ENCODE results near the gene PLA1A. TPM values are rescaled to one million over a fixed set of nuclear protein-coding genes. Genes with fewer than 3 reads are reported as not detected.

The PLA1A gene
- total and polyA plus RNA-seq, 2 donors (not counting 1 experiment from before 2014, with no cell fraction given), result 0.27 to 0.28 TPM

- peaks cover 41 to 74% of the 10 kb centered on the region in 2 donors for H3K4me1 ChIP-seq (ENCODE audit: control insufficient read depth in 2 of 2, insufficient read depth in 2 of 2, low read length in 2 of 2)
- CTCF ChIA-PET, result interaction anchor here (0.8 to 1.9 kb wide), 6 partner anchors 18 to 126 kb away, joined by 3 to 5 read pairs (median 4); partner anchors contain the start of gene TIMMDC1
- peak overlapping the region; percentile 26 to 59 for H3K27ac ChIP-seq (ENCODE audit: low read length in 2 of 2)
- no peaks in the 10 kb centered on the region for H3K27me3 ChIP-seq (replicated peaks in 1 of 4; ENCODE audit: control extremely low read depth in 1 of 4, control insufficient read depth in 3 of 4, insufficient read depth in 4 of 4, low read length in 3 of 4)
- Mint-ChIP-seq H3K27ac (peak overlapping the region; percentile 76), H3K27me3 (no peaks in the 10 kb centered on the region), H3K4me3 (peak overlapping the region; percentile 72), H3K9me3 (ENCODE audit: insufficient read depth) (no peaks in the 10 kb centered on the region), H3K4me1 (peaks cover 90% of the 10 kb centered on the region)
- no peaks in the 10 kb centered on the region for H4K20me1 ChIP-seq (ENCODE audit: control insufficient read depth, insufficient read depth, low read length, poor library complexity, severe bottlenecking)
- intact Hi-C loops (cut with micrococcal nuclease), result loop anchor here (5.0 to 10.0 kb wide), 2 partner anchors 42 to 539 kb away; partner anchors contain the start of genes GSK3B and PLA1A
- POLR2A ChIA-PET, result no interaction called here
- no peaks in the 10 kb centered on the region for H3K9me3 ChIP-seq (ENCODE audit: control extremely low read depth in 1 of 3, control insufficient read depth in 2 of 3, insufficient read depth in 1 of 3, low read length in 2 of 3)
- 17% methylated on average over 4 of the region's 4 CpGs for WGBS (ENCODE audit: insufficient coverage)
- peak; percentile 65 for DNase-seq
- H3K9ac ChIP-seq (ENCODE audit: low read length), result peak overlapping the region; percentile 12
- H3K4me3 ChIP-seq (ENCODE audit: control extremely low read depth in 1 of 5, extremely low read depth in 1 of 5, insufficient read depth in 1 of 5, low read depth in 2 of 5, low read length in 4 of 5), result peak overlapping the region in 2 of 5 experiments; percentile 0 to 3
- H3K36me3 ChIP-seq (replicated peaks in 1 of 2; ENCODE audit: control extremely low read depth in 1 of 2, control insufficient read depth in 1 of 2, extremely low read depth in 1 of 2, insufficient read depth in 2 of 2, low read length in 1 of 2), result no peaks in the 10 kb centered on the region
- H2AFZ ChIP-seq (ENCODE audit: insufficient read depth, low read depth, low read length, poor library complexity, severe bottlenecking), result peak overlapping the region; percentile 13
- TF ChIP-seq CTCF (IDR thresholded peaks at IDR 0.05), result peak; percentile 12
- no peak for TF ChIP-seq EZH2 (IDR thresholded peaks at IDR 0.05; ENCODE audit: borderline replicate concordance, insufficient read depth, low read depth, low read length, poor library complexity, severe bottlenecking)
- ATAC-seq (ENCODE audit: low read depth), result peak; percentile 25
- H3K79me2 ChIP-seq (ENCODE audit: control insufficient read depth, insufficient read depth, low read length), result peaks cover 44% of the 10 kb centered on the region
- peak overlapping the region; percentile 70 for H3K4me2 ChIP-seq (replicated peaks; ENCODE audit: low read depth, low read length, poor library complexity, severe bottlenecking)
Measured at GRCh38 chr3:119555309-119555735, 42.4 kb upstream of the PLA1A start.

- Histone ChIP-seq H4K20me1 (ENCODE audit: control insufficient read depth, insufficient read depth, low read length, poor library complexity, severe bottlenecking) (no peaks in the 10 kb centered on the region), H3K4me2 (replicated peaks; ENCODE audit: low read depth, low read length, poor library complexity, severe bottlenecking) (peak overlapping the region; percentile 70), H3K27me3 (replicated peaks in 1 of 4; ENCODE audit: control extremely low read depth in 1 of 4, control insufficient read depth in 3 of 4, insufficient read depth in 4 of 4, low read length in 3 of 4) (no peaks in the 10 kb centered on the region), H3K4me3 (ENCODE audit: control extremely low read depth in 1 of 5, extremely low read depth in 1 of 5, insufficient read depth in 1 of 5, low read depth in 2 of 5, low read length in 4 of 5) (peak overlapping the region in 1 of 5 experiments; percentile 12), H3K36me3 (replicated peaks in 1 of 2; ENCODE audit: control extremely low read depth in 1 of 2, control insufficient read depth in 1 of 2, extremely low read depth in 1 of 2, insufficient read depth in 2 of 2, low read length in 1 of 2) (no peaks in the 10 kb centered on the region), H3K27ac (ENCODE audit: low read length in 2 of 2) (peak overlapping the region; percentile 26 to 59), H3K79me2 (ENCODE audit: control insufficient read depth, insufficient read depth, low read length) (peaks cover 44% of the 10 kb centered on the region), H3K4me1 (ENCODE audit: control insufficient read depth in 2 of 2, insufficient read depth in 2 of 2, low read length in 2 of 2) (peaks cover 41 to 70% of the 10 kb centered on the region in 2 donors), H3K9ac (ENCODE audit: low read length) (peak overlapping the region; percentile 12), H3K9me3 (ENCODE audit: control extremely low read depth in 1 of 3, control insufficient read depth in 2 of 3, insufficient read depth in 1 of 3, low read length in 2 of 3) (no peaks in the 10 kb centered on the region), H2AFZ (ENCODE audit: insufficient read depth, low read depth, low read length, poor library complexity, severe bottlenecking) (no peak overlapping the region)
- TF ChIP-seq EZH2 (IDR thresholded peaks at IDR 0.05; ENCODE audit: borderline replicate concordance, insufficient read depth, low read depth, low read length, poor library complexity, severe bottlenecking) (no peak), CTCF (IDR thresholded peaks at IDR 0.05) (no peak)
- no peak for ATAC-seq (ENCODE audit: low read depth)
- intact Hi-C loops (cut with micrococcal nuclease), result loop anchor here (5.0 to 10.0 kb wide), 2 partner anchors 41 to 539 kb away; partner anchors contain the start of genes GSK3B and PLA1A
- peak overlapping the region; percentile 76 for H3K27ac Mint-ChIP-seq
- no peaks in the 10 kb centered on the region for H3K9me3 Mint-ChIP-seq (ENCODE audit: insufficient read depth)
- WGBS (ENCODE audit: insufficient coverage), result 82% methylated on average over 1 of the region's 1 CpG
- H3K4me1 Mint-ChIP-seq, result peaks cover 87% of the 10 kb centered on the region
- POLR2A ChIA-PET, result no interaction called here
- no peaks in the 10 kb centered on the region for H3K27me3 Mint-ChIP-seq
- no peak for DNase-seq
- peak overlapping the region; percentile 72 for H3K4me3 Mint-ChIP-seq
- CTCF ChIA-PET, result interaction anchor here (1.1 to 1.9 kb wide), 3 partner anchors 31 to 125 kb away, joined by 3 to 5 read pairs (median 4); partner anchors contain the start of gene TIMMDC1
Measured at GRCh38 chr3:119555929-119556328, 41.8 kb upstream of the PLA1A start.
